H9 (cell line): ENCODE data around the gene RGL2. TPM values are rescaled to one million over a fixed set of nuclear protein-coding genes. Genes with fewer than 3 reads are reported as not detected.

ENCODE experiments used
- DNase-seq: peaks from one replicate; pipeline ENCODE4 v3.0.0-alpha.2; 2017
- H2AFZ ChIP-seq: one replicate; pipeline ENCODE4 v1.6.1; 2013; ENCODE audit warnings: mild to moderate bottlenecking, low read length, control low read depth, moderate library complexity
- H2AK5ac ChIP-seq: 2 replicates; pipeline ENCODE4 v1.6.1; 2013; ENCODE audit warnings: low read length, control low read depth, mixed read lengths; ENCODE audit not compliant: insufficient read length
- H2BK120ac ChIP-seq: one replicate; pipeline ENCODE4 v1.6.1; 2013; ENCODE audit warnings: low read depth, mild to moderate bottlenecking, low read length, control low read depth, inconsistent platforms; ENCODE audit not compliant: poor library complexity, severe bottlenecking
- H2BK12ac ChIP-seq: 2 replicates; pipeline ENCODE4 v1.6.1; 2013; ENCODE audit warnings: low read length, control low read depth, mixed read lengths, low read depth; ENCODE audit not compliant: insufficient read length
- H2BK15ac ChIP-seq: 2 replicates; pipeline ENCODE4 v1.6.1; 2013; ENCODE audit warnings: low read depth, low read length, control low read depth
- H2BK20ac ChIP-seq: one replicate; pipeline ENCODE4 v1.6.1; 2013; ENCODE audit warnings: low read depth, mild to moderate bottlenecking, low read length, control low read depth, inconsistent platforms; ENCODE audit not compliant: poor library complexity, severe bottlenecking
- H2BK5ac ChIP-seq: 2 replicates; pipeline ENCODE4 v1.6.1; 2013; ENCODE audit warnings: low read length, control low read depth, mixed read lengths; ENCODE audit not compliant: insufficient read length
- H3K14ac ChIP-seq: 2 replicates; pipeline ENCODE4 v1.6.1; 2013; ENCODE audit warnings: low read length, control low read depth; ENCODE audit not compliant: insufficient read depth
- H3K18ac ChIP-seq: 2 replicates; pipeline ENCODE4 v1.6.1; 2013; ENCODE audit warnings: low read depth, mild to moderate bottlenecking, mixed read lengths, low read length, control low read depth; ENCODE audit not compliant: insufficient read length
- H3K23ac ChIP-seq: 2 replicates; pipeline ENCODE4 v1.6.1; 2013; ENCODE audit warnings: low read length, control low read depth, mixed read lengths, low read depth; ENCODE audit not compliant: insufficient read length
- H3K23me2 ChIP-seq: 2 replicates; pipeline ENCODE4 v1.6.1; 2013; ENCODE audit warnings: low read depth, mild to moderate bottlenecking, mixed read lengths, low read length, control low read depth; ENCODE audit not compliant: insufficient read length, poor library complexity, severe bottlenecking
- H3K27ac ChIP-seq: 2 replicates; pipeline ENCODE4 v1.5.1; 2013; ENCODE audit warnings: low read length, control low read depth, mixed read lengths, low read depth; ENCODE audit not compliant: insufficient read length
- H3K27me3 ChIP-seq: 2 replicates; pipeline ENCODE4 v1.6.1; 2013; ENCODE audit warnings: low read length, control low read depth, inconsistent platforms; ENCODE audit not compliant: insufficient read depth
- H3K4ac ChIP-seq: 2 replicates; pipeline ENCODE4 v1.6.1; 2013; ENCODE audit warnings: low read depth, mild to moderate bottlenecking, control low read depth, inconsistent platforms, low read length, moderate library complexity
- H3K4me1 ChIP-seq: 2 replicates; pipeline ENCODE4 v1.6.1; 2013; ENCODE audit warnings: low read length, control low read depth, inconsistent platforms; ENCODE audit not compliant: insufficient read depth
- H3K4me2 ChIP-seq: 2 replicates; pipeline ENCODE4 v1.6.1; 2013; ENCODE audit warnings: low read length, control low read depth, mixed read lengths; ENCODE audit not compliant: insufficient read length, insufficient read depth
- H3K56ac ChIP-seq: 2 replicates; pipeline ENCODE4 v1.6.1; 2013; ENCODE audit warnings: low read depth, mild to moderate bottlenecking, mixed read lengths, low read length, control low read depth; ENCODE audit not compliant: insufficient read length
- H3K79me1 ChIP-seq: 2 replicates; pipeline ENCODE4 v1.6.1; 2013; ENCODE audit warnings: low read depth, mild to moderate bottlenecking, moderate library complexity, low read length, control low read depth, inconsistent platforms; ENCODE audit not compliant: insufficient read depth, poor library complexity, severe bottlenecking
- H3K79me2 ChIP-seq: 2 replicates; pipeline ENCODE4 v1.6.1; 2013; ENCODE audit warnings: low read length, control low read depth, inconsistent platforms; ENCODE audit not compliant: insufficient read depth
- H3K9ac ChIP-seq: 2 replicates; pipeline ENCODE4 v1.6.1; 2013; ENCODE audit warnings: low read length, control low read depth, mixed read lengths; ENCODE audit not compliant: insufficient read length; ENCODE audit errors: extremely low read depth
- H3K9me3 ChIP-seq: one replicate; pipeline ENCODE4 v1.6.1; 2013; ENCODE audit warnings: low read depth, low read length, inconsistent platforms; ENCODE audit not compliant: control insufficient read depth
- H3T11ph ChIP-seq: one replicate; pipeline ENCODE4 v1.6.1; 2013; ENCODE audit warnings: mild to moderate bottlenecking, low read length, control low read depth, inconsistent platforms
- H4K20me1 ChIP-seq: one replicate; pipeline ENCODE4 v1.6.1; 2013; ENCODE audit not compliant: control insufficient read depth, insufficient read length, insufficient read depth
- H4K5ac ChIP-seq: 2 replicates; pipeline ENCODE4 v1.6.1; 2013; ENCODE audit warnings: low read depth, mild to moderate bottlenecking, mixed read lengths, low read length, control low read depth; ENCODE audit not compliant: insufficient read length
- H4K8ac ChIP-seq: replicated peaks from 2 replicates; pipeline ENCODE4 v1.6.1; 2013; ENCODE audit warnings: low read length, control low read depth, mixed read lengths, low read depth; ENCODE audit not compliant: insufficient read length
- H4K91ac ChIP-seq: 2 replicates; pipeline ENCODE4 v1.6.1; 2013; ENCODE audit warnings: low read depth, mild to moderate bottlenecking, moderate library complexity, mixed read lengths, low read length, control low read depth; ENCODE audit not compliant: insufficient read length
- H3K27ac Mint-ChIP-seq, 3 experiments: 2 replicates in 2 of 3; 3 replicates in 1 of 3; pipeline ENCODE4 v1.8.0; 2020 to 2021; ENCODE audit warnings: mixed read lengths in 3 of 3, mild to moderate bottlenecking in 1 of 3, moderate library complexity in 1 of 3
- H3K27me3 Mint-ChIP-seq: 2 replicates; pipeline ENCODE4 v1.8.0; 2021; ENCODE audit warnings: low read depth, mild to moderate bottlenecking, moderate library complexity, mixed read lengths
- H3K36me3 Mint-ChIP-seq, 3 experiments: 2 replicates in 2 of 3; 3 replicates in 1 of 3; pipeline ENCODE4 v1.8.0; 2020 to 2021; ENCODE audit warnings: low read depth in 3 of 3, mixed read lengths in 3 of 3; ENCODE audit not compliant: insufficient read depth in 1 of 3
- H3K4me1 Mint-ChIP-seq, 2 experiments: 2 replicates each; pipeline ENCODE4 v1.8.0; 2020; ENCODE audit warnings: mixed read lengths in 2 of 2
- H3K4me3 Mint-ChIP-seq, 2 experiments: 2 replicates in 1 of 2; 3 replicates in 1 of 2; pipeline ENCODE4 v1.8.0; 2020 to 2021; ENCODE audit warnings: mild to moderate bottlenecking in 2 of 2, mixed read lengths in 2 of 2, moderate library complexity in 1 of 2
- H3K9me3 Mint-ChIP-seq, 2 experiments: 2 replicates in 1 of 2; 3 replicates in 1 of 2; pipeline ENCODE4 v1.8.0; 2020; ENCODE audit warnings: mild to moderate bottlenecking in 2 of 2, mixed read lengths in 2 of 2, moderate library complexity in 1 of 2
- CTCF ChIP-seq: fragments of 200-600 bp; sonication (generic); conservative IDR thresholded peaks from 3 replicates; pipeline ENCODE4 v1.8.0; 2021; ENCODE audit warnings: antibody characterized with exemption, mild to moderate bottlenecking
- WGBS: extraction: QIAGEN DNeasy Blood & Tissue Kit; methylation state at CpG from one replicate; pipeline ENCODE4 v1.1.7; 2013; ENCODE audit warnings: missing lambda C conversion rate, low lambda C conversion rate, mixed read lengths; ENCODE audit not compliant: insufficient read length; ENCODE audit errors: extremely low coverage; 5-methylcytosine and 5-hydroxymethylcytosine counted together
- total RNA-seq: library from RNA; stranded (reverse); gene quantifications from 2 replicates; pipeline ENCODE4 v1.2.1, GENCODE V29; 2021

RGL2 gene
- total RNA-seq, 1 experiment from 2014 or later, result 74.3 TPM

DNA sequence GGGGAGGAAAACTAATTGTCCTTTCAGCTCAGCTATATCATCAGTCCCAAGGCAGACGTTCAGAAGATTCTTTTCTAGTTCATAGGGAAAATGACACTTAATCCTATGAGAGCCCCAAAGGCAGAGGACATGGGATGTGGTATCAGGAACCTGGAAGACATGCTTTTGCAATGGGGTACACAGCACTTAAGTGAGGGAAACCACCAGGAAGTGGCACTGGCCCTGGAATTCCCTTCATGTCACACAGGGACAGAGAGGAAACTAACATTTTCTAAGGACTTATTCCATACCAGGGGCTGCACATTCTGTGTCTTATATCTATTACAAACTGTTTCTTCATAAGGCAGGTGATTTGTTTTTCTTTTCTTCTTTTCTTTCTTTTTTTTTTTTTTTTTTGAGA is 55.3 kb downstream of the RGL2 start:
- Histone ChIP-seq H3K23ac (no peak overlapping the region), H2BK15ac (no peak overlapping the region), H2BK120ac (no peak overlapping the region), H3K9me3 (no peaks in the 10 kb centered on the region), H2BK20ac (no peak overlapping the region), H3K56ac (no peak overlapping the region), H3K9ac (no peak overlapping the region), H3K79me2 (no peaks in the 10 kb centered on the region), H3K4me2 (no peak overlapping the region), H3K4me1 (no peaks in the 10 kb centered on the region; the same call in 1 of the 2 replicates), H3K14ac (no peak overlapping the region), H4K8ac (no peak overlapping the region), H2AFZ (no peak overlapping the region), H3K79me1 (no peaks in the 10 kb centered on the region), H3K27ac (no peak overlapping the region), H2BK5ac (no peak overlapping the region), H2AK5ac (no peak overlapping the region), H3K4ac (no peak overlapping the region), H4K5ac (no peak overlapping the region), H4K20me1 (no peaks in the 10 kb centered on the region), H4K91ac (no peak overlapping the region), H3K27me3 (no peaks in the 10 kb centered on the region; the same call in 1 of the 2 replicates), H3K23me2 (peaks cover 6% of the 10 kb centered on the region), H2BK12ac (no peak overlapping the region), H3K18ac (no peak overlapping the region), H3T11ph (no peak overlapping the region)
- Mint-ChIP-seq H3K9me3 (no peaks in the 10 kb centered on the region; a peak in 1 of 5 replicates), H3K4me3 (no peak overlapping the region; a peak in 1 of 5 replicates), H3K27ac (no peak overlapping the region), H3K36me3 (no peaks in the 10 kb centered on the region), H3K4me1 (peaks cover 5% of the 10 kb centered on the region in 2 experiments), H3K27me3 (peaks cover 85% of the 10 kb centered on the region)
- DNase-seq, result no peak
- no CpG with 5 or more reads among the region's 1 CpG for WGBS
- TF ChIP-seq CTCF, result no peak
